ENCODE measurements around the gene SLC39A9.

Gene SLC39A9

GRCh38 chr14:69500736-69501135 lies 102.2 kb downstream of the SLC39A9 start:
- H3K4me3 ChIP-seq (ENCODE audit: low read depth, low read length), result no peak overlapping the region
- no peaks in the 10 kb centered on the region for H3K27me3 ChIP-seq (ENCODE audit: insufficient read depth, low read depth, severe bottlenecking)
- TF ChIP-seq CTCF (IDR thresholded peaks at IDR 0.05; ENCODE audit: low read depth, low read length), result no peak
- H3K36me3 ChIP-seq, result no peaks in the 10 kb centered on the region
- H3K9me3 ChIP-seq (ENCODE audit: severe bottlenecking), result no peaks in the 10 kb centered on the region
- no peak overlapping the region for H3K27ac ChIP-seq
- no peak for DNase-seq

GRCh38 chr14:69501423-69501838 lies 102.9 kb downstream of the SLC39A9 start:
- no peak for TF ChIP-seq CTCF (IDR thresholded peaks at IDR 0.05; ENCODE audit: low read depth, low read length)
- H3K36me3 ChIP-seq, result no peaks in the 10 kb centered on the region
- H3K4me3 ChIP-seq (ENCODE audit: low read depth, low read length), result no peak overlapping the region
- no peaks in the 10 kb centered on the region for H3K27me3 ChIP-seq (ENCODE audit: insufficient read depth, low read depth, severe bottlenecking)
- no peak overlapping the region for H3K27ac ChIP-seq
- DNase-seq, result no peak
- no peaks in the 10 kb centered on the region for H3K9me3 ChIP-seq (ENCODE audit: severe bottlenecking)

GRCh38 chr14:69504775-69505174 lies 106.3 kb downstream of the SLC39A9 start:
- Histone ChIP-seq H3K36me3 (no peaks in the 10 kb centered on the region), H3K4me3 (ENCODE audit: low read depth, low read length) (no peak overlapping the region), H3K9me3 (ENCODE audit: severe bottlenecking) (no peaks in the 10 kb centered on the region), H3K27me3 (ENCODE audit: insufficient read depth, low read depth, severe bottlenecking) (no peaks in the 10 kb centered on the region), H3K27ac (no peak overlapping the region)
- DNase-seq, result no peak
- no peak for TF ChIP-seq CTCF (IDR thresholded peaks at IDR 0.05; ENCODE audit: low read depth, low read length)

- no peak for TF ChIP-seq CTCF (IDR thresholded peaks at IDR 0.05; ENCODE audit: low read depth, low read length)
- Histone ChIP-seq H3K9me3 (ENCODE audit: severe bottlenecking) (no peaks in the 10 kb centered on the region), H3K27me3 (ENCODE audit: insufficient read depth, low read depth, severe bottlenecking) (no peaks in the 10 kb centered on the region), H3K4me3 (ENCODE audit: low read depth, low read length) (no peak overlapping the region), H3K36me3 (no peaks in the 10 kb centered on the region), H3K27ac (no peak overlapping the region)
- no peak for DNase-seq
Measured at GRCh38 chr14:69505338-69506240, 107.1 kb downstream of the SLC39A9 start.

- H3K9me3 ChIP-seq (ENCODE audit: severe bottlenecking), result no peaks in the 10 kb centered on the region
- no peak for TF ChIP-seq CTCF (IDR thresholded peaks at IDR 0.05; ENCODE audit: low read depth, low read length)
- no peak overlapping the region for H3K4me3 ChIP-seq (ENCODE audit: low read depth, low read length)
- H3K27ac ChIP-seq, result no peak overlapping the region
- DNase-seq, result no peak
- H3K27me3 ChIP-seq (ENCODE audit: insufficient read depth, low read depth, severe bottlenecking), result no peaks in the 10 kb centered on the region
- H3K36me3 ChIP-seq, result no peaks in the 10 kb centered on the region
Measured at GRCh38 chr14:69506241-69506595, 107.7 kb downstream of the SLC39A9 start.

All from WERI-Rb-1 (cell line).